GM13977 (cell line): ENCODE data around the gene DRD4.

Source experiments
- DNase-seq: peaks from one replicate; pipeline ENCODE4 v3.0.0; 2012; ENCODE audit warnings: low spot score
- in situ Hi-C: fragments of 300-500 bp; cut with MboI; formaldehyde crosslinking; loops from one replicate; pipeline ENCODE4 v1.12.0; 2022; ENCODE audit warnings: low sequenced_read_pairs, low pct_unique_long_range_greater_than_20kb, mixed read lengths, inconsistent platforms; ENCODE audit not compliant: unreplicated experiment
- TF ChIP-seq, protein P1 (sequence below): IDR thresholded peaks from 2 replicates; pipeline ENCODE4 v1.5.1; 2012; ENCODE audit warnings: mild to moderate bottlenecking, control low read depth; ENCODE audit not compliant: insufficient read depth; ENCODE audit errors: extremely low read depth, missing control alignments

The DRD4 gene

DNA sequence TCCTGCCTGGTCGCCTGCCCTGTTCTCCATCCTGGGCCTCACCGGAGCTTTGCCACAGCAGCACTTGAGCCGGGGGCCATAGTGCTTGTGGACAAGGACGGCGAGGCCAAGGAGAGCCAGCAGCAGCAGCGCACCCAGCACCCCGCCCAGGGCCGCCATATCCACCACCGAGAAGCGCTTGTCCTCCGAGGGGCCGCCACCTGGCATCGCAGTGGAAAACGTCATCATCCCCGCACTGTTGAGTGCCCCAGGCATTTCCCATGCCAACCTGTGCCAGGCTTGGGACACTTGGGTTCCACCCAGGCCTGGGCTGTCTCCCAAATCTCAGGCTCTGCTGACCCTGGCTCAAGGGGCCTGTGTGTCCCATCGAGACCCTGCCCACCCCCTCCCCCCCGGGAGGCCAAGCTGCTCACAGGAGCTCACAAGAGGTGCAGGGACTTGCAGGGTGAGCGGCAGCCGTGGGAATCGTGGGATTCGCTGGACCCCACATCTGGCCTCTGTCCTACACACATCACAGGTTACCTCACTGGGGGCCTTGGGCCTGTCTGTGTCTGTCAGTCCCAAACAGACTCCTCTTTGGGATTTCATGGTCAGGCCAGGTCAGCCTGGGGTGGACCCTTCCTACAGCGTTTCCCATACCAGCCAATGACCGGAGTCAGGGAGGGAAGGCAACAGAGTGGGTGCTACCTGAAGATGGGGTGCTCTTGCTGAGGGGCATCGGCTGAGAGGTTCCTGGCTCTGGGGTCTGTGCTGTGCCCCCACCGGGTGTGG, 19.0 kb upstream of the DRD4 start:
- TF ChIP-seq, protein P1, sequence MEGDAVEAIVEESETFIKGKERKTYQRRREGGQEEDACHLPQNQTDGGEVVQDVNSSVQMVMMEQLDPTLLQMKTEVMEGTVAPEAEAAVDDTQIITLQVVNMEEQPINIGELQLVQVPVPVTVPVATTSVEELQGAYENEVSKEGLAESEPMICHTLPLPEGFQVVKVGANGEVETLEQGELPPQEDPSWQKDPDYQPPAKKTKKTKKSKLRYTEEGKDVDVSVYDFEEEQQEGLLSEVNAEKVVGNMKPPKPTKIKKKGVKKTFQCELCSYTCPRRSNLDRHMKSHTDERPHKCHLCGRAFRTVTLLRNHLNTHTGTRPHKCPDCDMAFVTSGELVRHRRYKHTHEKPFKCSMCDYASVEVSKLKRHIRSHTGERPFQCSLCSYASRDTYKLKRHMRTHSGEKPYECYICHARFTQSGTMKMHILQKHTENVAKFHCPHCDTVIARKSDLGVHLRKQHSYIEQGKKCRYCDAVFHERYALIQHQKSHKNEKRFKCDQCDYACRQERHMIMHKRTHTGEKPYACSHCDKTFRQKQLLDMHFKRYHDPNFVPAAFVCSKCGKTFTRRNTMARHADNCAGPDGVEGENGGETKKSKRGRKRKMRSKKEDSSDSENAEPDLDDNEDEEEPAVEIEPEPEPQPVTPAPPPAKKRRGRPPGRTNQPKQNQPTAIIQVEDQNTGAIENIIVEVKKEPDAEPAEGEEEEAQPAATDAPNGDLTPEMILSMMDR = no peak
- in situ Hi-C loops = no loop called here
- DNase-seq = no peak

DNA sequence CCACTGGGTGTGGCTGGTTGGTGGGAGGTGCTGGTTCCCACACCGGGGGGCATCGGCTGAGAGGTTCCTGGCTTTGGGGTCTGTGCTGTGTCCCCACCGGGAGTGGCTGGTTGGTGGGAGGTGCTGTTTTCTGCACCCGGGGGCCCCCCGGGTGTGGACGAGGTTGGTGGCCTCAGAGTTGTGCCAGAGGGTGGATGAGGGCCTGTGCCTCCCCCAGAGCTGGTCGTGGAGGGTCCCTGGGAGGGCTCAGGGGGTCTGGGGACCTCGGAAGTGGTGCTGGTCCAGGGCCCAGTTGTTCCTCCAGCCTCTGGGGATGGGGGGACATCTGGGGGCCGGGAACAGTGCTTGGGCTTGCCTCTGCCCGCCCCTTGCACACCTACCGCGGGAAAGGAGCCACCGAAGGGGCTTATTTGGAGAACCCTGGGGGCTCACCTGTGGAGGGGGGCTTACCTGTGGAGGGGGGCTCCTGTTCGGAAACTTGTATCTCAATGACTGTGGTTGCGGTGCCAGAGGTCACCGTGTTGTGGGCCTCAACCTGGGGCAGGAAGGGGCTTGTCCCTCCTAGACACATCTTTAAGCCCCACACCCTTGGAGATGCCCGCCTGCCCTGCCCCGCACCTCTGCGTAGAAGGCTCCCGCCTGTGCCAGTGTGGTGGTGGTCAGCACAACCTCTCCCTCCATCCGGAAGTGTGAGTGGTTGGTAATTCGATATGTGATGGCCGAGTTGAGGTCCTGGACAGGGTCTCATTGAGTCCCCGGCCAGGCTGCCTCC, 18.0 kb upstream of the DRD4 start:
- in situ Hi-C loops = no loop called here
- TF ChIP-seq, protein P1 = no peak
- no peak for DNase-seq

DNA sequence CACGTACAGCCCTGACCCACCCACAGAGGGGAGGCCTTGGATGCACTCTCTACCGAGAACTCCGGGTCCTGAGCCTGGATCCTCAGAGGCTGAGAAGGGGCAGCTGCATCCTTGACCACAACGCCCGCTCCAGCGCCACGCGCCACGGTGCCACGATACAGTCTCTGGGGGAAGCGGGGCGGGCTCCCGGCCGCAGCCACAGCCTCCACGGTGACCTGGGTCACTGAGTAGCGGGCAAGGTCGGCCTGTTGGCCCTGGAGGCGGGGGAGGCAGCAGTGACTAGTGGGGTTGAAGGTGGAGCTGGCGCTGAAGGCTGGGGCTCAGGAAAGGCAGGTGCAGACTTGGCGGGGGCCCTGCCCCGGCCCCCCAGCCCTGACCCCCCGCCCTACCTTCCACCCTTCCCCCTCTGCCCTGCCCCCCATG, 17.4 kb upstream of the DRD4 start:
- DNase-seq = no peak
- in situ Hi-C loops = no loop called here
- TF ChIP-seq, protein P1 = no peak

DNA sequence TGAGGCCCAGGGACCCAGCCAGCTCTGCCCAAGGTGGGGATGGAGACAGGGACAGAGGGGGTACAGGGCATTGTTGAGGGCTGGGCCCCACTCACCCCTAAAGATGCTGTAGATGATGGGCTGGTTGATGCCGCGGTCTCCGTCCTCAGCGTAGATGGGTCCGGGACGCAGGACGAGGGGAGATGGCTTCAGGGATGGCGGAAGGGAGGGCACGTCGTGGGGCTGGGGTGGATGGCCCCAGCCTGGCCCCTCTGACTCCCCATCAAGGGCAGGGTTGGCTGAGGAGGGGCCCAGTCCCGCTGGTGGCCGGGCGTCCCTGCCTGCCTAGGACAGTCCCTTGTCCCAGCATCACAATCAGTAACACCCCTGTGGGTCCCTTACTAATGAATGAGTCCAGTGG, 16.9 kb upstream of the DRD4 start:
- in situ Hi-C loops = no loop called here
- TF ChIP-seq, protein P1 = no peak
- no peak for DNase-seq

DNA sequence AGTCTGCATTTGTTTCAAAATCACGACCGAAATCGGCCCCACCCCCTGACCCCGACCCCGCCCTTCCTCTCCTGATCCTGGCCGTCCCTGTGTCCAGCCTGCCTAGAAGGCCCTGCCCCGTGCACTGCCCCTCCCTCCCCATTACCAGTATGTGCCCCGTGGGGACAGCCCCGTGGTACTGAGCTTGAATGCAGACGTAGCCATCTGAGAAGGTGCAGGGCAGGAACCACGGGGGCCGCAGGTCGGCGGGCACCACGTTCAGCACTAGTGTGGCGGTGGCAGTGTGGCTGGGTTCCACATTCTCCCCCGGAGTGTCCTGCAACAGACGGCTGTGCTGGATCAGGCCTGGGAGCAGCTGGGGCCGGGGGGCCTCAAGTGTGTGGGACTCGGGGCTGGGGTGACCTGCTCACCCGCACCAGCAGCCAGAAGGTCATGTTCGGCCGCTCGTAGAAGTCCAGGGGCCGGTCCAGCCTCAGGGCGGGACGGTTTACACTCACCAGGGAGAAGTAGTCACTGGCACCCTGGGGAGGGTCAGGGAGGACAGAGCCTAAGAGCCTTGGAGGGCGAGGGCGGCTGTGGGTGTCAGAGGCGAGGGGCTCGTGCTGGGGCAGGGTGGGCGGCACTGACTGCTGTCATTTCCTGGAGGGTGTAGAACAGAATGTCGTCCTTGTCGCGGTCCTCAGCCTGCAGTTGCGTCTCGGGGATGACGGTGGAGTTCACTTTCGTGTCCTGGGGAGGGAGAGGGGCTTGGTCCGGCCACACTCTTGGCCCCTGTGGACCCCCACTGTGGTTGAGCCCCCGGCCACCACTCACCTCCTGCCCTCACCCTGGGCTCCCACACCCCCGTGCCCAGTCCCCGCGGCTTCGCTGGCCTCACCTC, 15.9 kb upstream of the DRD4 start:
- TF ChIP-seq, protein P1 = no peak
- in situ Hi-C loops = no loop called here

DNA sequence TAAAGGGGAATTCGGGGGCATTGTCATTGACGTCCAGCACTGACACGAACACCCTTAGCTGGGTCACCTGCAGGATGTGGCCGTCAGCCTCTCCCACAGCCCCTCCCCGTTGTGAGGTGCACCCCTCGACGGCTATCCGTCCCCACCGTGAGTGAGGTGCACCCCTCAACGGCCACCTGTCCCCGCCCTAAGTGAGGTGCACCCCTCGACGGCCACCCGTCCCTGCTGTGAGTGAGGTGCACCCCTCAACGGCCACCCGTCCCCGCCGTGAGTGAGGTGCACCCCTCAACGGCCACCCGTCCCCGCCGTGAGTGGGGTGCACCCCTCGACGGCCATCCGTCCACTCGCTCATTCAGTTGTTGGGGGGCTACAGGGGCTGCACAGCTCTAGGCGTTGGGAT, 15.2 kb upstream of the DRD4 start:
- DNase-seq = no peak
- in situ Hi-C loops = no loop called here
- TF ChIP-seq, protein P1 = no peak

More for the DNA sequence above, 15.9 kb upstream of the DRD4 start:
- DNase-seq = no peak
